ACC112 (cell line): Measurements from ENCODE around the gene DQX1.

ENCODE experiments used
- H2AFZ ChIP-seq: fragments of 200-600 bp; sonication (generic); one replicate; pipeline ENCODE4 v1.6.0; 2017; ENCODE audit warnings: antibody characterized with exemption, low read length; ENCODE audit not compliant: unreplicated experiment
- H3K27ac ChIP-seq: fragments of 200-600 bp; sonication (generic); 2 replicates; pipeline ENCODE4 v1.5.1; 2014; ENCODE audit warnings: low read depth, mild to moderate bottlenecking, antibody characterized with exemption, low read length, moderate library complexity
- H3K27me3 ChIP-seq: fragments of 200-600 bp; sonication (generic); 2 replicates; pipeline ENCODE4 v1.6.1; 2014; ENCODE audit warnings: mild to moderate bottlenecking, antibody characterized with exemption, low read length, moderate library complexity, mixed read lengths; ENCODE audit not compliant: insufficient read depth
- H3K36me3 ChIP-seq: fragments of 200-600 bp; sonication (generic); 2 replicates; pipeline ENCODE4 v1.6.1; 2016; ENCODE audit warnings: mild to moderate bottlenecking, antibody characterized with exemption, low read length, moderate library complexity, mixed read lengths; ENCODE audit not compliant: insufficient read depth
- H3K4me1 ChIP-seq: fragments of 200-600 bp; sonication (generic); one replicate; pipeline ENCODE4 v1.6.1; 2016; ENCODE audit warnings: low read length, mixed read lengths; ENCODE audit not compliant: insufficient read depth, unreplicated experiment, control insufficient read depth
- H3K4me3 ChIP-seq: fragments of 200-600 bp; sonication (generic); 2 replicates; pipeline ENCODE4 v1.5.1; 2014; ENCODE audit warnings: mild to moderate bottlenecking, low read depth, low read length
- H3K79me2 ChIP-seq: fragments of 200-600 bp; sonication (generic); one replicate; pipeline ENCODE4 v1.6.0; 2016; ENCODE audit warnings: low read length; ENCODE audit not compliant: control insufficient read depth, unreplicated experiment, insufficient read depth

DQX1 gene

GRCh38 chr2:74515981-74516633 lies 9.9 kb downstream of the DQX1 start:
- Histone ChIP-seq H3K4me3 (peak overlapping the region; percentile 62; the same call in 1 of the 2 replicates), H3K79me2 (no peaks in the 10 kb centered on the region), H3K36me3 (no peaks in the 10 kb centered on the region), H3K4me1 (peaks cover 5% of the 10 kb centered on the region), H2AFZ (no peak overlapping the region), H3K27ac (no peak overlapping the region), H3K27me3 (peaks cover 87% of the 10 kb centered on the region)

DNA sequence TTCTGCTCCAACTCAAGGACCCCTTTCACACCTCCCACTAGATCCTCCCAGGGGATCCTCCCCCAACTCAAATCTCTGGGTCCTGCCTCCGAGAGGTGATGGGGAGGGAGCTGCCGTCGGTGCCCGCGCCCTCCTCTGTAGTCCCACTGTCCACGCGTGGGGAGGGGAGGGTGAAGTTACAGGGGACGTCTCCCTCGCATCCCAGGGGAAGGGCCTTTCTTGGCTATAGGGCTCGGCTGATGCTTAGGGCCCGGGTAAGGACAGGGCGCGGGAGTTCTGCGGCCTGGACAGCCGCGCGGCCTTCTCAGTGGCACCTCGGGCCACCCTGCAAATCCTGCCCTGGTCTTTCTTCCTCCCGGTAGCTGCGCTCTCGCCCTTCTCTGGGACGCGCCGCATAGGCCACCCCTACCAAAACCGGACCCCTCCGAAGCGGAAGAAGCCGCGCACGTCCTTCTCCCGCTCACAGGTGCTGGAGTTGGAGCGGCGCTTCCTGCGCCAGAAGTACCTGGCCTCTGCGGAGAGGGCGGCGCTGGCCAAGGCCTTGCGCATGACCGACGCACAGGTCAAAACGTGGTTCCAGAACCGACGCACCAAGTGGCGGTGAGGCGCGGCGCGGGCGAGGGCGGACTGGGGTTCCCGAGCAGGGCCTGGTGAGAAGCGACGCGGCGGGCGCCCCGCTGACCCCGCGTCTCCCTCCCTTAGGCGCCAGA lies 10.6 kb downstream of the DQX1 start:
- Histone ChIP-seq H3K27me3 (peaks cover 87% of the 10 kb centered on the region), H3K4me1 (peaks cover 6% of the 10 kb centered on the region), H3K79me2 (no peaks in the 10 kb centered on the region), H3K27ac (no peak overlapping the region), H3K36me3 (no peaks in the 10 kb centered on the region), H3K4me3 (peak overlapping the region; percentile 62; the same call in 1 of the 2 replicates), H2AFZ (no peak overlapping the region)

GRCh38 chr2:74514368-74515270 lies 11.4 kb downstream of the DQX1 start, which contains the start of gene TLX2:
Gene TLX2, plus strand, starts transcription at chr2:74514450. Its CDS starts 357 bp downstream, at chr2:74514807.
- Histone ChIP-seq H3K4me1 (peaks cover 6% of the 10 kb centered on the region), H3K36me3 (no peaks in the 10 kb centered on the region), H3K27ac (no peak within 1 kb of the TSS), H3K27me3 (peaks cover 79% of the 10 kb centered on the region), H3K79me2 (no peaks in the 10 kb centered on the region), H3K4me3 (peak within 1 kb of the TSS; percentile 59), H2AFZ (no peak within 1 kb of the TSS)

DNA sequence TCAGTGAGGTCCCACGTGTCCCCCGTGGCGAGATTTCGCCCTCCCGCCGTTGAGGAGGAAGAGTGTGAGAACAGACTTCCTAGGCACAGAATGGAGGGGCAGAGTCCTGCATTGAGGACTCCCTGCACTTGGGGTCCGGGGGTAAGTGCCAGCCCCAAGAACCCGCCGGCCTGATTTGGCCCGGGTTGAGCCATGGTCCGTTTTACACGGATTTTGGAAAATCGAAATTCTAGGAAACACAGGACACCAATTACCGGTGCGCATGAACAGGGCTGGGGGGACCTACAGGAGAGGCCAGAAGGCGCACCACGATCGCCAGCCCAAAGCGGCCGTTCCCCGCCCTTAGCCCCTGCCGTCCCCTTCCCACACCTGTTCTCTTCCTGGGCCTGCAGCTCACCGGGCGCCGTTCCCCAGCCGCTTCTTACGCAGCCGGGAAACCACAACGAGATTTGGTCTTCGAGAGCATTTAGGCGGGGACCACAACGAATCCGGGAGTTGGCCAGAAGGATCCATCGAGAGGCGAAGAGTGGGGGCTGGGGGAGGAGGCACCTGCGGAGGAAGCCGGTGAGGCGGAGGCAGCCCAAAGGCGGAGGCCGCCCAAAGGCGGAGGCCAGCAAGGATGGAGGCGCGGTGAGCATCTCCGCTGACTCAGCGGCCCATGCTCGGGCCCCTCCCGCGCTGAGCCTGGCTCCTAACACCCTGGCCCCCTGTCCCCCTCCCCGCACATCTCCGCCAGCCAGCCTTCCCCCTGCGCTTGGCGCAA lies 12.2 kb downstream of the DQX1 start:
- Histone ChIP-seq H2AFZ (no peak overlapping the region), H3K4me3 (peak overlapping the region; percentile 59)

GRCh38 chr2:74512744-74513604 lies 13.1 kb downstream of the DQX1 start:
- H3K4me3 ChIP-seq, result no peak overlapping the region
- H3K79me2 ChIP-seq, result no peaks in the 10 kb centered on the region
- no peaks in the 10 kb centered on the region for H3K36me3 ChIP-seq
- no peak overlapping the region for H2AFZ ChIP-seq
- H3K4me1 ChIP-seq, result peaks cover 6% of the 10 kb centered on the region
- peaks cover 63% of the 10 kb centered on the region for H3K27me3 ChIP-seq
- H3K27ac ChIP-seq, result no peak overlapping the region

More for the DNA sequence above, 12.2 kb downstream of the DQX1 start:
- Histone ChIP-seq H3K79me2 (no peaks in the 10 kb centered on the region), H3K27ac (no peak overlapping the region), H3K27me3 (peaks cover 71% of the 10 kb centered on the region), H3K36me3 (no peaks in the 10 kb centered on the region), H3K4me1 (peaks cover 6% of the 10 kb centered on the region)

DNA sequence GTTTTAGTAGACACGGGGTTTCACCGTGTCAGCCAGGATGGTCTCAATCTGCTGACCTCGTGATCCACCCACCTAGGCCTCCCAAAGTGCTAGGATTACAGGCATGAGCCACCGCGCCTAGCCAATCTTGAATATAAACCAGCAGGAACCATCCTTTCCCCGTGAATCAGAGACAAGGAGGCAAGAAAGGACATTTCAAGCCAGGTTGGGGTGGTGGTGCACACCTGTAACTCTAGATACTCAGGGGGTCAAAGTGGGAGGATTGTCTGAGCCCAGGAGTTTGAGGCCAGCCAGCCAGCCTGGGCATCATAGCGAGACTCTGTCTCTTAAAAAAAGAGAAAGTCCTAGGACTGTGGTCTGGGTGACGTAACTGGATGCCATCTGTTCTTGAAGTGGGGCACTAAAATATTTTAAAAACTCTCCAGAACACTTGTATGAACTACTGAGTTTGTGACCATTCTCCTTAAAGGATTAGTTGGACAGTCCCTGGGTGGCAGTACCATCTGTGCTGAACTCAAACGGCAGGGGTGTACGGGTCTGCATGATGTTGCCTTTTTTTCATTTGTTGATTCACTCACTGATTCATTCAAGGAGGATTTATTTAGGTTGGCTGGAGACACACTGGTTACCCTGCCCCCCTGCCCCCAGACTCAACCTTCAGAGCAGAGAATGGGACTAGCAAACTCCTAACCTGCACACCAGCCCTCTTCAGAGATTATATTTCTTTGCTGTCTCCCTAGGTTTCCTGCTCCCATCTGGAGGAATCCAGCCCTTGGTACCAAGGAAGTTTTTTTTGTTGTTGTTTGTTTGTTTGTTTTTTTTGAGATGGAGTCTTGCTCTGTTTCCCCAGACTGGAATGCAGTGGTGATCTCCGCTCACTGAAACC lies 14.7 kb downstream of the DQX1 start:
- no peaks in the 10 kb centered on the region for H3K79me2 ChIP-seq
- H2AFZ ChIP-seq, result no peak overlapping the region
- H3K4me1 ChIP-seq, result peaks cover 11% of the 10 kb centered on the region
- no peak overlapping the region for H3K27ac ChIP-seq
- H3K27me3 ChIP-seq, result peaks cover 47% of the 10 kb centered on the region
- H3K4me3 ChIP-seq, result no peak overlapping the region
- no peaks in the 10 kb centered on the region for H3K36me3 ChIP-seq

DNA sequence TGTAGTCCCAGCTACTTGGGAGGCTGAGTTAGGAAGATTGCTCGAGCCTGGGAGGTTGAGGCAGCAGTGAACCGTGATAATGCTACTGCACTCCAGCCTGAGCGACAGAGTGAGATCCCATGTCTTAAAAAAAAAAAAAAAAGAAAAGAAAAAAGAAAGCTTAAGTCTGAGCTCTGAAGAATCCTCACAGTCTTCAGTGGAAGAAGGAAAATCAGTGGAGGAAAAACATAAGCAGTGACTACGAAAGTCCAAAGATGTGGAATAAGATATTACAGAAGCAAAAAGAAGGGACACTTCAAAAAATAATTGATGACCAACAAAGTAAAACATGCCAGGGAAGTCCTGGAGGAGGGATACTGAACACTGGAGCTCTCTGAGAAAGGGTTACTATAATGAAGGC lies 15.8 kb downstream of the DQX1 start:
- Histone ChIP-seq H2AFZ (no peak overlapping the region), H3K79me2 (peaks cover 8% of the 10 kb centered on the region), H3K4me3 (no peak overlapping the region), H3K27ac (no peak overlapping the region), H3K4me1 (peaks cover 19% of the 10 kb centered on the region), H3K27me3 (peaks cover 37% of the 10 kb centered on the region), H3K36me3 (no peaks in the 10 kb centered on the region)

GRCh38 chr2:74507926-74508520 lies 18.0 kb downstream of the DQX1 start:
- H3K4me1 ChIP-seq, result peaks cover 34% of the 10 kb centered on the region
- H3K27ac ChIP-seq, result peak overlapping the region; percentile 97
- H3K4me3 ChIP-seq, result peak overlapping the region; percentile 84
- H3K79me2 ChIP-seq, result peaks cover 29% of the 10 kb centered on the region
- H2AFZ ChIP-seq, result peak overlapping the region; percentile 84
- peaks cover 14% of the 10 kb centered on the region for H3K27me3 ChIP-seq
- H3K36me3 ChIP-seq, result no peaks in the 10 kb centered on the region
